CD14-positive monocyte (primary cell): Measurements from ENCODE around the gene PSEN2. TPM values are rescaled to one million over a fixed set of nuclear protein-coding genes. Genes with fewer than 3 reads are reported as not detected.

ENCODE experiments used
- DNase-seq, 3 donors: peaks; one replicate each; pipeline ENCODE4 v3.0.0-alpha.2; 2011 to 2022
- H2AFZ ChIP-seq: 2 replicates; pipeline ENCODE4 v1.6.0; 2012; ENCODE audit warnings: mild to moderate bottlenecking, low read depth, low read length, inconsistent platforms; ENCODE audit not compliant: insufficient read depth, poor library complexity, severe bottlenecking
- H3K27ac ChIP-seq, 2 donors: 1 replicate in 1 of 2; 2 replicates in 1 of 2; pipeline ENCODE4 v1.5.1; 2012 to 2013; ENCODE audit warnings: low read length in 2 of 2, control low read depth in 1 of 2, inconsistent platforms in 1 of 2, low read depth in 1 of 2, mild to moderate bottlenecking in 1 of 2
- H3K27me3 ChIP-seq, 2 donors: one replicate each; pipeline versions ENCODE4 v1.6.0 to v1.6.1; 2011 to 2013; ENCODE audit warnings: low read length in 2 of 2; ENCODE audit not compliant: control insufficient read depth in 2 of 2, insufficient read depth in 2 of 2
- H3K36me3 ChIP-seq, 2 donors: replicated peaks in 1 of 2; 1 replicate in 1 of 2; 2 replicates in 1 of 2; pipeline versions ENCODE4 v1.5.1 to v1.6.1; 2012 to 2013; ENCODE audit warnings: low read length in 2 of 2, control low read depth in 1 of 2, inconsistent platforms in 1 of 2, mild to moderate bottlenecking in 1 of 2; ENCODE audit not compliant: insufficient read depth in 2 of 2, control insufficient read depth in 1 of 2
- H3K4me1 ChIP-seq, 2 donors: 1 replicate in 1 of 2; 2 replicates in 1 of 2; pipeline versions ENCODE4 v1.5.1 to v1.6.1; 2012 to 2013; ENCODE audit warnings: low read length in 2 of 2, control low read depth in 1 of 2, inconsistent platforms in 1 of 2, mild to moderate bottlenecking in 1 of 2, moderate library complexity in 1 of 2; ENCODE audit not compliant: insufficient read depth in 2 of 2, control insufficient read depth in 1 of 2
- H3K4me2 ChIP-seq: replicated peaks from 2 replicates; pipeline ENCODE3; 2012; ENCODE audit warnings: low read length, moderate library complexity, mild to moderate bottlenecking; ENCODE audit not compliant: poor library complexity, severe bottlenecking; ENCODE audit errors: extremely low read depth
- H3K4me3 ChIP-seq, 3 experiments: fragments of 200-600 bp in 1 of 3; sonication (generic) in 1 of 3; replicated peaks in 1 of 3; 1 replicate in 2 of 3; 2 replicates in 1 of 3; pipeline ENCODE4 v1.5.1; 2011 to 2013; ENCODE audit warnings: low read length in 3 of 3, mild to moderate bottlenecking in 3 of 3, control low read depth in 2 of 3, low read depth in 2 of 3, inconsistent platforms in 1 of 3, moderate library complexity in 1 of 3
- H3K79me2 ChIP-seq: 2 replicates; pipeline ENCODE4 v1.6.0; 2012; ENCODE audit warnings: mild to moderate bottlenecking, control low read depth, inconsistent platforms, low read length, moderate library complexity; ENCODE audit not compliant: insufficient read depth
- H3K9ac ChIP-seq: 2 replicates; pipeline ENCODE4 v1.6.0; 2017; ENCODE audit warnings: low read length, mild to moderate bottlenecking; ENCODE audit not compliant: insufficient read depth, poor library complexity, severe bottlenecking
- H3K9me3 ChIP-seq, 2 donors: replicated peaks in 1 of 2; 1 replicate in 1 of 2; 2 replicates in 1 of 2; pipeline versions ENCODE4 v1.5.1 to v1.6.1; 2012 to 2013; ENCODE audit warnings: low read length in 2 of 2, control low read depth in 1 of 2; ENCODE audit not compliant: control insufficient read depth in 1 of 2, insufficient read depth in 1 of 2
- H4K20me1 ChIP-seq: 2 replicates; pipeline ENCODE4 v1.6.0; 2012; ENCODE audit warnings: mild to moderate bottlenecking, low read length, control low read depth, moderate library complexity; ENCODE audit not compliant: insufficient read depth
- H3K27ac Mint-ChIP-seq, 7 donors: one replicate each; pipeline ENCODE4 v1.8.0; 2020; ENCODE audit warnings: mild to moderate bottlenecking in 7 of 7, mixed read lengths in 7 of 7, moderate library complexity in 6 of 7, inconsistent platforms in 2 of 7
- H3K27me3 Mint-ChIP-seq, 3 donors: one replicate each; pipeline ENCODE4 v1.8.0; 2021 to 2022; ENCODE audit warnings: low read depth in 3 of 3, mild to moderate bottlenecking in 3 of 3, mixed read lengths in 3 of 3, moderate library complexity in 3 of 3, inconsistent platforms in 1 of 3
- H3K36me3 Mint-ChIP-seq, 2 donors: one replicate each; pipeline ENCODE4 v1.8.0; 2020; ENCODE audit warnings: mixed read lengths in 2 of 2, inconsistent platforms in 1 of 2, mild to moderate bottlenecking in 1 of 2
- H3K4me1 Mint-ChIP-seq: one replicate; pipeline ENCODE4 v1.8.0; 2020; ENCODE audit warnings: mild to moderate bottlenecking, mixed read lengths
- H3K4me3 Mint-ChIP-seq, 2 donors: one replicate each; pipeline ENCODE4 v1.8.0; 2020; ENCODE audit warnings: mild to moderate bottlenecking in 2 of 2, mixed read lengths in 2 of 2, moderate library complexity in 1 of 2
- H3K9me3 Mint-ChIP-seq, 7 donors: one replicate each; pipeline ENCODE4 v1.8.0; 2020 to 2022; ENCODE audit warnings: mixed read lengths in 7 of 7, mild to moderate bottlenecking in 6 of 7, moderate library complexity in 6 of 7, inconsistent platforms in 2 of 7
- WGBS: methylation state at CpG from one replicate; pipeline ENCODE4 v1.1.5; 2013; ENCODE audit warnings: missing lambda C conversion rate; ENCODE audit not compliant: insufficient coverage; 5-methylcytosine and 5-hydroxymethylcytosine counted together
- intact Hi-C, 2 donors: fragments of 100-400 bp; cut with micrococcal nuclease; formaldehyde crosslinking; loops; one replicate each; pipeline versions ENCODE4 v1.15.0 to v1.15.1; 2023
- polyA plus RNA-seq, 3 donors: library from polyadenylated mRNA; depleted of rRNA in 1 of 3; unstranded in 2 of 3; stranded (reverse) in 1 of 3; fragments of 300-500 nt in 2 of 3; fragments of >200 nt in 1 of 3; fragmentation: Illumina TruSeq in 2 of 3; gene quantifications; 1 replicate in 2 of 3; 2 replicates in 1 of 3; pipeline ENCODE4 v1.2.3, GENCODE V29; 2012 to 2021
- TF ChIP-seq, protein P1 (sequence below): fragments of 200-600 bp; IDR thresholded peaks from one replicate; pipeline ENCODE4 v1.8.0; 2022; ENCODE audit warnings: antibody characterized with exemption, mild to moderate bottlenecking

Gene PSEN2
- polyA plus RNA-seq, 3 donors, result 8.9 to 11.8 (median 11.4) TPM

DNA sequence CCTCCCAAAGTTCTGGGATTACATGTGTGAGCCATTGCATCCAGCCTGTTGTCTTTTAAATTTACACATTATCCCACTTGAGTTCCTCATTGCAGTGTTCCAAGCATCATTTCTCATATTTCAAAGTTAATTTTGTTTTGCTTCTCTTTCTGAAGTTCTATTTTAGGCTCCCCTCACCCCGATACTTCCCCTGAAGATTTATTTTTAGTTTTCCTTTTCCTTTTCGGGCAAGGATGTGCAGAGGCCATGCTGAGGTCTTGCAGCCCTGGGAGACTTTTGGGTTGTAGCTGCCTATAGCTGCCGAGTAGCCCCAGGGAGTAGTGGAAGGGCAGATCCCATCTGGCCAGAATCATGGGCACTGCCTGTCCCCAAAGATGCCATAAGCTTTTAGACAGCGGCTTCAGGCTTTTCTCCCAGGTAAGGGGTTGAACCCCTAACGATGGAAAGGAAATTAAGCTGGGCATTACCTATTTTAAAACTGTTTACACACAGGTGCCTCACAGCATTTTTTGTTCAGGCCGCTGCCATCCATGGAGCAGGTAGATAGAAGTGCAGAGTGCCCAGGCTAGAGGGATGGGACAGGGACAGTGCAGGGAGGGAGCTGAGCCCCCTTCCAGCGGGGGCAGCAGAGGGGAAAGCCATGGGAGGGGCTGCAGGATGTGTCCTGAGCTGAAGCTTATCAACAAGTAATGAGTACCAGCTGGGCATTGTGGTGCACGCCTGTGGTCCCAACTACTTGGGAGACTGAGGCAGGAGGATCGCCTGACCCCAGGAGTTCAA, 15.9 kb downstream of the PSEN2 start:
- Mint-ChIP-seq H3K4me1 (peaks cover 47% of the 10 kb centered on the region), H3K36me3 (peaks cover 23 to 50% of the 10 kb centered on the region in 2 donors), H3K27ac (no peak overlapping the region), H3K9me3 (no peaks in the 10 kb centered on the region), H3K4me3 (peak overlapping the region in 1 of 2 donors; percentile 28), H3K27me3 (peaks cover 0 to 2% (median 0%) of the 10 kb centered on the region in 3 donors)
- Histone ChIP-seq H3K36me3 (no peaks in the 10 kb centered on the region), H3K4me2 (peak overlapping the region; percentile 23), H3K27me3 (no peaks in the 10 kb centered on the region), H3K4me3 (no peak overlapping the region), H3K27ac (no peak overlapping the region), H3K9me3 (no peaks in the 10 kb centered on the region), H2AFZ (no peak overlapping the region), H3K4me1 (peaks cover 39 to 47% of the 10 kb centered on the region in 2 donors), H3K79me2 (no peaks in the 10 kb centered on the region), H3K9ac (no peak overlapping the region), H4K20me1 (no peaks in the 10 kb centered on the region)
- WGBS, result 78% methylated on average over 2 of the region's 9 CpGs
- TF ChIP-seq, protein P1, sequence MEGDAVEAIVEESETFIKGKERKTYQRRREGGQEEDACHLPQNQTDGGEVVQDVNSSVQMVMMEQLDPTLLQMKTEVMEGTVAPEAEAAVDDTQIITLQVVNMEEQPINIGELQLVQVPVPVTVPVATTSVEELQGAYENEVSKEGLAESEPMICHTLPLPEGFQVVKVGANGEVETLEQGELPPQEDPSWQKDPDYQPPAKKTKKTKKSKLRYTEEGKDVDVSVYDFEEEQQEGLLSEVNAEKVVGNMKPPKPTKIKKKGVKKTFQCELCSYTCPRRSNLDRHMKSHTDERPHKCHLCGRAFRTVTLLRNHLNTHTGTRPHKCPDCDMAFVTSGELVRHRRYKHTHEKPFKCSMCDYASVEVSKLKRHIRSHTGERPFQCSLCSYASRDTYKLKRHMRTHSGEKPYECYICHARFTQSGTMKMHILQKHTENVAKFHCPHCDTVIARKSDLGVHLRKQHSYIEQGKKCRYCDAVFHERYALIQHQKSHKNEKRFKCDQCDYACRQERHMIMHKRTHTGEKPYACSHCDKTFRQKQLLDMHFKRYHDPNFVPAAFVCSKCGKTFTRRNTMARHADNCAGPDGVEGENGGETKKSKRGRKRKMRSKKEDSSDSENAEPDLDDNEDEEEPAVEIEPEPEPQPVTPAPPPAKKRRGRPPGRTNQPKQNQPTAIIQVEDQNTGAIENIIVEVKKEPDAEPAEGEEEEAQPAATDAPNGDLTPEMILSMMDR, result no peak
- intact Hi-C loops, result no loop called here
- no peak for DNase-seq

DNA sequence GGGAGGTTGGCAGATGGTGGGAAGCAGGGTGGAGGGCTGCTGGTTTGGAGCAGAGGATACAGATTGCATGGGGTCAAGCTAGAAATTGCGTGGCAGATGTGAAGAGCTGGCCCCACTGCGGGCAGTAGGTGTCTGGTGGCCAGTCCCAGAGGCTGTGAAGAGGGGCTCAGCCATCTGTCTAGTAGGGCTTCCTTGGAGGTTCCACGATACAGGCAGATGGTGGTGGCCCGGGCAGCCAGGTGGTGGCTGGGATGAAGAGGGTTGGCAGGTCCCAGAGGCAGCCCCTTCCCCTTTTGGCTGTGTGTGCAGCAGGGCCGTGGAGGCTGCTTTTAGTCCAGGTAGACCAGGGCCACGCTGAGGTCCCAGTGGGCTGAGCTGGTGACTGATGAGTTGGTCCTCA, 16.6 kb downstream of the PSEN2 start:
- H3K36me3 ChIP-seq, result no peaks in the 10 kb centered on the region
- no peak overlapping the region for H3K27ac ChIP-seq
- no peaks in the 10 kb centered on the region for H3K79me2 ChIP-seq
- no peaks in the 10 kb centered on the region for H4K20me1 ChIP-seq
- Mint-ChIP-seq H3K27ac (no peak overlapping the region), H3K4me3 (no peak overlapping the region), H3K36me3 (peaks cover 21 to 51% of the 10 kb centered on the region in 2 donors), H3K4me1 (peaks cover 50% of the 10 kb centered on the region), H3K9me3 (no peaks in the 10 kb centered on the region), H3K27me3 (peaks cover 0 to 2% (median 0%) of the 10 kb centered on the region in 3 donors)
- no peaks in the 10 kb centered on the region for H3K9me3 ChIP-seq
- TF ChIP-seq, protein P1, result no peak
- no peak overlapping the region for H2AFZ ChIP-seq
- no peak overlapping the region for H3K4me3 ChIP-seq
- H3K27me3 ChIP-seq, result no peaks in the 10 kb centered on the region
- peaks cover 41 to 48% of the 10 kb centered on the region in 2 donors for H3K4me1 ChIP-seq
- 94% methylated on average over 4 of the region's 6 CpGs for WGBS
- H3K4me2 ChIP-seq, result no peak overlapping the region
- H3K9ac ChIP-seq, result no peak overlapping the region
- intact Hi-C loops, result no loop called here
- no peak for DNase-seq
